ENCODE results near the gene PDE6H.

Gene PDE6H

DNA sequence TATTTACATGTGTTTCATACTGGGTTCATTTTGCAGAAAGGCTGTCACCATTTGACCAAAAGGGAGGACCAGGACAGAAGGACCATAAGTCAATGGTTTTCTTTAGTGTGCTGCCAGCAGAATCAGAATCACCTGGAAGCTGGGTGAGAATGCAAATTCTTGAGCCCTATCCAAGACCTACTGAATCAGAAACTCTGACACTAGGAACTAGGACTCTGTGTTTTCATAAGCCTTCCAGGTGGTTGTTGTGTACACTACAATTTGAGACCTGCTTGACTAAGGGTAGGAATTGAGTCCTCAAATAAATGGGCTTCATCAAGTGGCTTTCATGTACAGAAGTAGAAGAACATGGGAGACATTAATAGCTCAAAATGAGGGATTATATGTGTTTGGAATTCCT, 32.2 kb downstream of the PDE6H start:
- no peak for DNase-seq

DNA sequence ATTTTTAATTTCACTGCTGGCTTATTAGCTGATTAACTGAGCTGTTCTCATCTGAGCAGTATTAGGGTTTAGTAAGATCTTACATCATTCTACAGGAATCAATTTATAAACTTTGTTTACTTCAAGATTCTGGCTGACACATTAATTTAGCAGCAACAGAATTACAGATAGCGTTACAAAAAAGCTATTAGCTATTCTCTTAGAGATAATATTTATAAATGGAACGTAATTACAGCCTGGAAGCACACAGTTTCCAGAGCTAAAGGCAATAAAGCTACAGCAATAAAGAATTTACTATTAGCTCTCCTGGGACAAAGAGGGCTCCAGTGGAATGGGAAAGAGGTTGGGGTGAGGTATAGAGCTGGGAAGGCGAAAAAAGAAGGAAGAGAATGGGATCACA, 34.7 kb downstream of the PDE6H start:
- DNase-seq, result no peak

DNA sequence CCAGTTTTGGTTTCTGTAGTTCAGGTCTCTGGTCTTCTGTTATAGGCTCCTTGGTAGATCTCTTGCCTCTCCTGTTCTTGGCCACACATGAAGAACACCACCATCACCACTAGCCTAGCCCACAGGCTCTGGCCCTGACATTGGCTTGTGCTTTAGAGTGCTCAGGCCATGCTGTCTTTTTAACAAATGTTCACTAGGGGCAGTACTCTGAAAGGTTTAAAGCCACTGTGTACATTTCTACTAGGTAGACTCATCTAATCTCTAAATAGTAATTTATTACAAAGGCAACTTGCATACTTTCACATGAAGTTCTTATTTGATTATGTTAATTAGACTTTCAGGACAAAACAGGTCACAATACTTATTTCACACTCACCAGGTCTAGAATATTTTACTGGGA, 38.3 kb downstream of the PDE6H start:
- no peak for DNase-seq

DNA sequence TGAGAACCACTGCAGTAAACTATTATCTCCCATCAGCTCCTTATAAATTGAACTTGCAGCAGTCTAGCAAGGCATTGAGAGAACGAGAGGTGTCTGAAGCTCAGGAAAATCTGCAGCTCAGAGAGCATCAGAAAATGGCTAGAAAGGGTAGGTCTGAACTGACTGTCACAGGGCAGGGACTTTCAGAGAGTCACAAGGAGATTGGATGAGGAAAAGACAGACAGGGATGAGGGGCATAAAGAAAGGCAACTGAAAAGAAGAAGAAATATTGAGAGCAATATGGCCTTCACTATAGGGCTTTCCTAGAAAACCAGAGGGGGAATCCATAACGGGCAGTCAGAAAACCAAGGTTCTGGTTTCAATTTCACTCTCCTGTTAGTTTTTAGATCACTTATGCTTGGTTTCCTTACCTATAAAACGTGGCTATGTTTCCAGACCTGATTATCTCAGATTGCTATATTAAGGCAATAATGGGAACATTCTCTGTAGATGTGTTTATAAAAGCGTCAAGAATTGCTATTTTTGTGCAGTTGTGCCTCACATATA, 40.9 kb downstream of the PDE6H start:
- DNase-seq, result no peak

DNA sequence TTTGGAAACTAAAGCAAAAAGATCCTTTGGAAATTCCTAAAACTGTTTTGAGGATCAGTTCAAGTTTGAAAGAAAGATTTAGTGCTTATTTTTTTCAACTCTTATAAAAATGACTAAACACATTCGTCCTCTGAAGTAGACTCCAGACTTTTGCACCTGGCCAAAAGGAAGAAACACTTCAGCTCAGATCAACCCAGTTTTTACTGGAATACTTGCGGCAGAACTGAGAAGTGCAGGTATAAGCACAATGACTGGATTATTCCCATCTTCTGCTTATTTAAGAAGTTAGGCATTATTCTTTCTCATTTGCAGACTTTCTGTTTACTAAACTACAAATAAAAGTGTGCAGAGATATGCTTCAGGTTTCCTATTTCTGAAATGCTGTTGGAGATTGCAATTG, 41.9 kb downstream of the PDE6H start:
- DNase-seq, result no peak

DNA sequence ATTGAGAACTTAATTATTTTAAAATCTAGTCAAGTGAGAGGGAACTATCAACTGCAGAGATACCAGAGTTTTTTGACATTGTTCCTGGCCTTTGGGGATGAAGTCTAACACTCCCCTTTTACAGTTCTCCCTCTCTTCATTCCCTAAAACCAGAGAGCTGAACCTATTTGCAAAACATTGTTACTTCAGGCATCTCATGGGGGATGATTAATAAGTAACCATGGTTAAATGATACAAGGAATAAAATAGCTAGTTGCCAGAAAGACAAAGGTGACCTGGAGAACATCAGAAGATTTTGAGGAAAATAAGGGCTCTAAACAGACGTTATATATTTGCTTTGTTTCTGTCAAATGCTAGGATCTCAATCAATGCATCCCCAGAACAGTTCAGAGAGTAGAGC, 42.3 kb downstream of the PDE6H start:
- no peak for DNase-seq

DNA sequence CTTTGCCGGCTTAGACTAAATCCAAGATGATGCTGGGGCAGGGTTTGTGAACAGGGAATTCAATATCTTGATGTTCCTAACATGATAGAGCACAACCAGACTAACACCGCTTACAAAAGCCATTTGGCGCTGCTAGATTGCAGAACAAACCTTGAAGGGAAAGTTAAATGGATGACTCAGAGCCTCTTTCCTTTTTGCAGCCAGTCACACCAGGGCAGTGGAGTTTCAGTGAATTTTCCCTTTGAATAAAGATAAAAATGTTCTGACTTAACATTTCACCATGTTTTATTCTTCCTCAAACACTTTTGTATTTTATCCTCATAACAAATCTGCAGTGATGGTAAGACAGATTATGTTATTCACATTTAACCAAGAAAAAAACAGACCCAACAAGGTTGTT, 47.3 kb downstream of the PDE6H start:
- no peak for DNase-seq
